GOT3 (cell line): ENCODE data around the gene SPATC1L.
"Not testable (repeated sequence)": the region's sequence is repeated elsewhere in the genome, so short reads cannot be mapped to it uniquely, and the experiment has no call there.

ENCODE experiments used
- DNase-seq: peaks from one replicate; lab custom pipeline; 2025; ENCODE audit warnings: mixed read lengths; lab: John Stamatoyannopoulos, UW

SPATC1L gene

DNA sequence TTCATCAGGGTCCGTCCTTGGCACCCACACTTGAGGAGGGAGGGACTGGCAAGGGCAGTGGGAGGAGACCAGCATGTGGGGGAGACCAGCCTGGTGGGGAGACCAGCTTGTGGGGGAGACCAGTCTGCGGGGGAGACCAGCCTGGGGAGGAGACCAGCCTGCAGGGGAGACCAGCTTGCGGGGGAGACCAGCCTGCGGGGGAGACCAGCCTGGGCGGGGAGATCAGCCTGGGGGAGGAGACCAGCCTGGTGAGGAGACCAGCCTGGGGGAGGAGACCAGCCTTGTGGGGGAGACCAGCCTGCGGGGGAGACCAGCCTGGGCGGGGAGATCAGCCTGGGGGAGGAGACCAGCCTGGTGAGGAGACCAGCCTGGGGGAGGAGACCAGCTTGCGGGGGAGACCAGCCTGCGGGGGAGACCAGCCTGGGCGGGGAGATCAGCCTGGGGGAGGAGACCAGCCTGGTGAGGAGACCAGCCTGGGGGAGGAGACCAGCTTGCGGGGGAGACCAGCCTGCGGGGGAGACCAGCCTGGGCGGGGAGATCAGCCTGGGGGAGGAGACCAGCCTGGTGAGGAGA lies 836 bp downstream of the SPATC1L start:
- not testable (repeated sequence) for DNase-seq

DNA sequence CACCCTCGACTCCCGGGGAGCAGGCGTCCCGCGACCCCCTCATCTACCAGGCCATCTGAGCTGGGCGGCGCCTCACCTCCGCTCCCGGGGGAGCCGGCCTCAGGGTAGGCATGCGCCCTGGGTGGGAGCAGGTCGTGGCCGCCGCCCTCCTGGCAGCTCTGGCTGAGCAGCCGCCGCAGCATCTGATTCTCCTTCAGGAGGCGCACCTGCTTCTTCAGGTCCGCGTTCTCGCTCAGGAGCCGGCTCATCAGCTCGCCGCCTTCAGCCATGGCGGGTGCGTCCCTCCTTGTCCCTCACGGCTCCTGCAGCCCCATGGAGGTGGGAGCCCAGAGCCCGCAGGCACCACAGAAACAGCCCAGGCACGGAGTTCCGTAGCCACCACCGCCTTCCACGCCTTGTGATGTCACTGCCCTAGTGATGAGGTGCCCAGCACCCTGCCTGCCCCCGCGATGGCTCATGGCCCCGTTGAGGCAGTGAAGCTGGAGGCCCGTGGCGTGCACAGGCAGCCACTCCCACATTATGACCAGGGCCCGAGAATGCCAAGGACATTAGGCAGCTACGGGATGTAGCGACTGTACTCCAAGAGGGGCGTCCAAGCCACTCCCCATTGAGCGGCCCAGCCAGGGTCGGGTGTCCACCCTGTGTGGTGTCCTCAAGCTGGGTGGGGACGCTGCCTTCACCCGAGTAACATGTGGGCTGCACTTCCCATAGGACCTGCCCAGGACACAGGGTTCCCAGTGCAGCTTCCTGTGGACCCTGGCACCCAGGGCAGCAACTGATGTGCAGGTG lies 1.5 kb downstream of the SPATC1L start:
- DNase-seq: no peak

DNA sequence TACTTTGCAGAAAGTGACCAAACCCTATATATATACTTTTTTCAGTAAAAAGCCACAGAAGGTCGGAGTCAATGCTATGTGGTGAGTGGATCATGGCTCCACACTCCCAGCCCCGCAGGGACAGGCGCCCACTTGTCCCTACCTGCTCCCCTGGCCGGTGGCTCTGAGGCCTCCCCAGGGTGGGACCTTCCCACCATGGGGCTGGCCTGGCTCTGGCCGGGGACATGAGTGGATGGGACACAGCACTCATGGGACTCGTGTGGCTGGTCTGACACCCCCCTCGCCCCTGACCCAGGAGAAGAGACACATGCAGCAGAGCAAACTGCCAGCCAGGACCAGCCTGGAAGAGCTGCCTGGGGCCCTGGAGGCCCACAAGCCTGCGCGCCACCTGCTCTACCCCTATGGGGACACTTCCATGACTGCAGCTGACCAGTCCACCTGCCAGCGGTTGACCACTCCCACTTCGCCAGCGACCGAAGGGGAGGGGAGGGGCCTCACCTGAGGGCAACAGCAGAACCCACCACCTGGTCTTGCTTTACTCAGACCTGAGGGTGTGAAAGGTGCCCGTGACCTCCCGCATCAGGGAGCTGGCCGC lies 2.2 kb downstream of the SPATC1L start:
- no peak for DNase-seq

DNA sequence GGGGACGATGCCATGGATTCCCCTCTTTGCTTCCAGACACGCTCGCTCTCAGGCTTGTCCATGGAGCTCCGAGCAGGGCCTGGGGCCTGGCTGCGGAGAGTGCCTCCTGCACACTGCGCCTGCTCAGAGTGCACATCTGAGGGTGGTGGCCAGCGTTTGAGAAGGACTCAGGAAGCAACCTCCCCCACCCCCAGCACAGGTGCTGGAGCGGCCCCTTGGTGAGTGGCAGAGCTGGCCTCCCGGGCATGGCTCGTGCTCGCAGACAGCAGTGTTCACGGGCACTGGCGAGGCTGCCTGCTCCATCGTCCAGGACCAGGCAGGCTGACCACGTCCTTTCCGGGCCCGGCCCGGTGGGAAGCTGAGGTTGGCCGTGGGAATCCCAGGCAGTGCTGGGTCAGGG lies 2.8 kb downstream of the SPATC1L start:
- no peak for DNase-seq

DNA sequence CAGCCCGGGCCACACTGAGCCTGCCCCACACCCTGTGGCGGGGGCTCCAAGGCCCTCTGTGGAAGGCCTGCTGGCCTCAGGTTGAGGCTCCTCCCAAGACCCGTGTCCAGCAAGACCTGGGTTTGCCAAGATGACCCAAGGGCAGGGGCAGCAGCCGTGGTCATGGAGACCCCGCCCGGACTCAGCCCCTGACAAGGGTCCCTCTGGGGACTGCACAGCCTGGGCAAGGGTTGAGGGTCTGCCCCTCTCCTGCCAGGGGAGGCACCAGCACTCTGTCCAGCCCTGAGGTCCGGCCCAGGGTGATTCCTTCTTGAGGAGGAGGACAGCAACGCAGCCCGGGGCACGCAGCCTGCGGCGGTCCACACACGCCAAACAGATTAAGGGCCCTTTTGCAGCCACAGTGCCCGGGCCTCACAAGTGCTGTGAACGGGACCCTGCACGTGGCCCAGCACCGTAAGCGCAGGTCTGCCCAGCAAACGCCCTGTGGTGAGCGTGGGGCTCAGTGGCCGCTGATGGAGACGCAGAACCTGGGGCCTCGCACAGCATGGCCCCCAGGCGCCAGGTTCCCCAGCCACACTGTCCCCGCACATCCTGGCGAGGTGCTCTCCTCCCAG lies 3.4 kb downstream of the SPATC1L start:
- DNase-seq: no peak

DNA sequence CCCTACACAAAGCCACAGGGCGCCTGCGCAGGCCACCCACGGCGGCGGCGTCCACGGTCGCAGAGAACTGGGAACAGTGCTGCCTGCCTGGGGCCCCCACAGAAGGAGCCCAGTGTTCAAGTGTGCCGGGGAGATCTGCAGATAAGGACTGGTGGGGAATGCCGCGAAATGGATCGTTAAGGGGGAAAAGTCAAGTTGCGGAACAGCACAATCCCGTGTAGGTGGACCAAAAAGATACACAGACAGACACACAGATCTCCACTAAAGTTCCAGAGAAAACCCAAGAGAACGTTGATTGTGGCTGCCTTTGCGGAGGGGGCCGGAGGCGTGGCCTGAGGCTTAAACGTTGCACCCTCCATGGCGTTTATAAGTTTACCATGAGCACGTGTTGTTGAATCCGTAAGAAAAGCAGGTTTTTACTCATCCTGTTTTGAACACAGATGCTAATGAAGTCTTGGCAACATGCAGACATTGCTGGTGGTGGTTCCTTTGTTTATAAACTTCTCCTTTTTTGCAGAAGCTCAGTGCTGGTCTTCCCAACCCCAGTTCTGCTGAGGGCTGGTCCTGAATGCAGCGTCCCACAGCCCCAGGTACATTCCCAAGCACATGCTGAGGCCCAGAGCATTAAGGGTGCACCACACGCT lies 4.1 kb downstream of the SPATC1L start:
- DNase-seq: no peak

DNA sequence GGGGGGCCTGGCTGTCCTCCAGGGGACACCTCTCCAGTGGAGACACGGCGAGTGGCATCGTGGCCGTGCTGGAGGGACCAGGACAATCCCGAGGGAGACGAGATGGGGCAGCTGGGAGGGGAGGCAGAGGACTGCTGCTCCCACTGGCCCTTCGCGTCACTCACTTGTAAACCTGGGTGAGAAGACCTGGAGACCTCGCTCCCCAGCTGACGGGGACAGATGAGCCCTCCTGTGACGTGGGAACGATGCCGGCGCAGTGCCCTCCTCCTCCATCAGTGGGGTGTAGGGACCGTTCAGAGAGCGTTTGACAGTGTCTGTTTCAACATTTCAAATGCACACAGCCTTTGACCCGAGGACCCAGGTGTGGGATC lies 4.6 kb downstream of the SPATC1L start:
- no peak for DNase-seq

DNA sequence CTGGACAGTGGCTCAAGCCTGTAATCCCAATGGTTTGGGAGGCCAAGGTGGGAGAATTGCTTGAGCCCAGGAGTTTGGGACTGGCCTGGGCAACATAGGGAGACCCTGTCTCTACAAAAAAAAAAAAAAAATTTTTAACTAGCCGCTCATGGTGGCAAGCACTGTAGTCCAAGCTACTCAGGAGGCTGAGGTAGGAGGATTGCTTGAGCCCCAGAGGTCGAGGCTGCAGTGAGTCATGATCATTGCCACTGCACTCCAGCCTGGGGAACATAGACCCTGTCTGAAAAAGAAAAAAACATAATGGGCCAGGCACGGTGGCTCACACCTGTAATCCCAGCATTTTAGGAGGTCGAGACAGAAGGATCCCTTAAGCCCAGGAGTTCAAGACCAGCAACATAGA lies 5.3 kb downstream of the SPATC1L start:
- no peak for DNase-seq

DNA sequence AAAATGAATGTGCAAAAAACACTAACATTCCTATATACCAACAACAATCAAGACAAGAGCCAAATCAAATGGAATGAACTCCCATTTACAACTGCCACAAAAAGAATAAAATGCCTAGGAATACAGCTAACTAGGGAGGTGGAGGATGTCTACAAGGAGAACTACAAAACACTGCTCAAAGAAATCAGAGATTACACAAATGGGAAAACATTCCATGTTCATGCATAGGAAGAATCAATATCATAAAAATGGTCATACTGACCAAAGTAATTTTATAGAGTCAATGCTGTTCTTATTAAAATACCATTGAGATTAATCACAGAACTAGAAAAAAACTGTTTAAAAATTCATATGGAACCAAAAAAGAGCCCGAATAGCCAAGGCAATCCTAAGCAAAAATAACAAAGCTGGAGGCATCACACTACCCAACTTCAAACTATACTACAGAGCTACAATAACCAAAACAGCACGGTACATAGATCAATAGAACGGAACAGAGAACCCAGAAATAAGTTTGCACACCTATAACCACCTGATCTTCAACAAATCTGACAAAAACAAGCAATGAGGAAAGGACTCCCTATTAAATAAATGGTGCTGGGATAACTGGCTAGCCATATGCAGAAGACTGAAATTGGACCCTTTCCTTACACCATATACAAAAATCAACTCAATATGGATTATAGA lies 7.7 kb downstream of the SPATC1L start:
- DNase-seq: not testable (repeated sequence)

DNA sequence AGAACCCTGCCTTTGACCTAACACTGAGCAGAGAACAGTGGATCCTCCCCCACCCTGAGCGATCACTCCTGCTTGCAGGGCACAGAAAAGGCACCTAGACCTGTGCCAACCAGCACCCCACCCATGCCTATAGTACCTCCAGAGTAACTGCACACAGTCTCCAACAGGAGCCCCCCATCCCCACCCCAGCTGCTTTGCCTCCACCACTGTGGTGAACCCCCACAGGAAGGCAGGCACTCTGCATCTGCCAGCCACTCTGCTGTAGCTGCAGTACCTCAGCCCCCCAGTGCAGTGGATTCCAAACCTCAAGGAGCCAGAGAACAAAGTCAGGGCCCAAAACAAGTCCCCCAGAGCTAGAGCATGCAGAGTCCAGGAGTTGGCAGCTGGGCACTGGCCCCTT lies 10.7 kb downstream of the SPATC1L start:
- DNase-seq: no peak

DNA sequence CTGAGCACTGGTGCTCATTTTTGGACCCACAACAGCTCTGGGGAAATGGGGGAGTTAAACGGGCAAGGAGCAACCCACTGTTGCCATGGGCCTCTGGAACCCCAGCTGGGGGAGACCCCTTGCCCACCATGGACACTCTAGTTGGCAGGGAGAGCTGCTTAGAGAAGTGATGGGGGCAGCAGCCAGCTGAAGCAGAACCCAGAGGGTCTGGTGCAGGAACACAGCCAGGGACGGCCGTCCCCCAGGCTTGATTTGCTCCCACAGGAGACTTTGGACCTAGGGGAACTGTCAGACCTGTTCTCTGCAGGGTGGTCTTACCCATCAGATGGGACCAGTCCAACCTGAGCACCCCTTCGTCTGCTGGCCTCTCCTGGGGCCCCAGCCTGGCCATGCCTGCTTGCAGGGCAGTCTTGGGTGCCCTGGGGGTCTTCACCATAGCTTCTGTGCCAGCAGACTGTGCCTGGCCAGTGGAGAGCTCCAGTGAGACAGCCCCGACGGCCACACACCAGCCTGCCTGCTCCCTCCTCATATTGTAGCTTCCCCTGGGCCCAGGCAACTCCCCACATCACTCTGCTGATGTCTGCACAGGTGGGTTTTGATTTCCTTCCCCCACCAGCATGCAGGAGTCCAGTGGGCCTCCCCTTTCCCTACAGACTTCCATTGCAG lies 11.3 kb downstream of the SPATC1L start:
- DNase-seq: no peak

DNA sequence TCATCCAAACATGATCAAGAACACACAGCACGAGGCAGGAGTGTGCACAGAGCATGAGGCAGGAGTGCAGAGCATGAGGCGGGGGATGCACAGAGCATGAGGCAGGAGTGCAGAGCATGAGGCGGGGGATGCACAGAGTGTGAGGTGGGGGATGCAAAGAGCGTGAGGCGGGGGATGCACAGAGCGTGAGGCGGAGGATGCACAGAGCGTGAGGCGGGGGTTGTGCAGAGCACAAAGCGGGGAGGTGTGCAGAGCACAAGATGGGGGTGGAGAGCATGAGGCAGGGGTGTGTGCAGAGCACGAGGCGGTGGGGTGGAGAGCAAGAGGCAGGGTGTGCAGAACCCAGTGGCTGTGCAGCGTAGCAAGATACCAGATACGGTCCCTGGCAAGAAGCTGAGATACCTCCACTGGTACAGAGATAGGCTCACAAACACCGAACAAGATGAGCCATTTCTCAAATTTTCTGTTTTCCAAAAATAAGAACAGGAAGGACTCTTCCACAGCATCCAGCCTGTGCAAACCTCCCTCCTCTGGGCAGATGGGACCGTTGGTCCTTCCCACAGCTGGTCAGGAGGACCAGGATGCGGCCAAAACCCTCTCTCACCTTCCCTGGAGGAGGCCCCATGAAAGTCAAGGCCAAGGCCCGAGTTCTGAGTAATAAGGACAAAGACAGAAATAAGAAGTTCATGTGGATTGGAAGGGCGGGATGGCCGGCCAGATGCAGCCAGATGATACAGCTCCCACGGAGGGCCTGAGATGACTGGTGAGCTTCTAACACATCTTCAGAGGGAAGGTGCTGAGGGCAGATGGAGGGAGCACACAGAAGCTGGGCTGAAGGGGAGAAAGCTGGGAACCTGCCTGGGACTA lies 12.0 kb downstream of the SPATC1L start:
- DNase-seq: no peak

DNA sequence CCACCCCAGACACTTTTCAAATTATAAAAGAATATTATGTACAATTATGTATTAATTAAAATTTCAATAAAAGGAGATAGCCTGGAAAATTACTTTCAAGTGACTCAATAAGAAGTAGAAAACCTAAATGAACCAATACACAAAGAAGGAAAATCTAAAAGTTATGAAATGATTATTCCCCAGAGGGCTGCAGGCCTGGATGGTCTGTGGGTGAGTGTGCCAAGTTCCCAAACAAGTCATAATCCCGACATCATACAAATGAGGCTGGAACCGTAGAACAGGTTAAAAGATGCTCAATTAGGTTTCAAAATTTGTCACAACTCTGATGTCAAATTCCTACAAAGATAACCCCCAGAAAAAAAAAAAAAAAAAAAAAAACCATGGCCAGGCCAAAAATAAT lies 12.7 kb downstream of the SPATC1L start:
- no peak for DNase-seq

DNA sequence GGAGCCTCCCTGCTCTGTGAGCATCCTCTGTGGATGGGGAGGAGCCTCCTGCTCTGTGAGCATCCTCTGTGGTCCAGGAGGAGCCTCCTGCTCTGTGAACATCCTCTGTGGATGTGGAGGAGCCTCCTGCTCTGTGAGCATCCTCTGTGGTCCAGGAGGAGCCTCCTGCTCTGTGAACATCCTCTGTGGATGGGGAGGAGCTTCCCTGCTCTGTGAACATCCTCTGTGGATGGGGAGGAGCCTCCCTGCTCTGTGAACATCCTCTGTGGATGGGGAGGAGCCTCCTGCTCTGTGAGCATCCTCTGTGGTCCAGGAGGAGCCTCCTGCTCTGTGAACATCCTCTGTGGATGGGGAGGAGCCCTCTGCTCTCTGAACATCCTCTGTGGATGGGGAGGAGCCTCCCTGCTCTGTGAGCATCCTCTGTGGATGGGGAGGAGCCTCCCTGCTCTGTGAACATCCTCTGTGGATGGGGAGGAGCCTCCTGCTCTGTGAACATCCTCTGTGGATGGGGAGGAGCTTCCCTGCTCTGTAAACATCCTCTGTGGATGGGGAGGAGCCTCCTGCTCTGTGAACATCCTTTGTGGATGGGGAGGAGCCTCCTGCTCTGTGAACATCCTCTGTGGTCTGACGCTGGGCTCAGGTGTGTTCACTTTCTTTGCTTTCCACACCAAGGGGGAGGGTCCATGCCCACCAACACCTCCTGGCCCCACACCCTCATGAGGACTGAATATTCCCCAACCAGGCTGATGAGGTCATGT lies 13.6 kb downstream of the SPATC1L start:
- not testable (repeated sequence) for DNase-seq

DNA sequence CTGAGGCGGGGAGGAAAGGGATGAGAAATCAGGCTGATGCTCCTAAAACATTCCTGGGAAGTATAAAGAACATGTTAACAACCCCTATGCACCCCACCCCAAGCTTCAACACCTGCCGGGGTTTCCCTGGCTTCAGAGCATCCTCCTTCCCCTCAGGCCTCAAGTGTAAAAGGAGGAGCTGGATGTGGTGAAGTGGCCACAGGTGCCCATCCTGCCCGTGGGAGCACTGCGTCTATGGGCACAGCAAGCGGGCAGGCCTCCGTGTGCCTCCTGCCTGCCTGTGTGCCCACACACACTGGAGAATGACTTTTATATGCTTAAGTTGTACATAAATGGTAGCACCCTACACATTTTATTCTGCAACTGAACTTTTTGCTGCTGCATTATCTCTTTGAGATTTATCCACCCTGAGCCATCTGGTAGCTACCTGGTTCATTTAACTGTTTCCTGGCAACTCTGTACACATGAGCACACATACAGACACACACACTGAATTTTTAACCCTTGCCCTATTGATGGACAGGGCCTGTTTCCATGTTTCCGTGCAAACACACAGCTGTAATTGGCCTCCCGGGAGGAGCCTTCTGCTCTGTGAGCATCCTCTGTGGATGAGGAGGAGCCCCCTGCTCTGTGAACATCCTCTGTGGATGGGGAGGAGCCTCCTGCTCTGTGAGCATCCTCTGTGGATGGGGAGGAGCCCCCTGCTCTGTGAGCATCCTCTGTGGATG lies 15.4 kb downstream of the SPATC1L start:
- DNase-seq: no peak

DNA sequence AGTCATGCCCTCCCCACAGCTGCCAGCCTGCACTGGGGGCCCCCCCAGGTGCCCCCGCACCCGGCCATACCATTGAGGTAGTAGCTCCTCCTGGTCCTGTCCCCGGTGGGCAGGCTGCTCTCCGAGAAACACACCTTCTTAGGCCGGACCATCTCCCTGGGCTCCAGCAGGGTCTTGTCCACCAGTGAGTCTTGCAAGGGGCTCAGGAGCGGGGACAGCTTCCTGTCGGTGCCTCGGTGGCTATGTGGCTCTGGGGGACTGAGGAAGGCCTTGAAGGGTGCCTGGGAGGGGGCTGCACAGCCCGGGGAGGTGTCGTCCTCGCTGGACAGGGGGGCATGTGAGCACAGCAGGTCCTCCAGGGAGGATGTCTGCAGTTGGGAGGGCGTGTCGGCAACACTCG lies 16.0 kb downstream of the SPATC1L start:
- DNase-seq: no peak

DNA sequence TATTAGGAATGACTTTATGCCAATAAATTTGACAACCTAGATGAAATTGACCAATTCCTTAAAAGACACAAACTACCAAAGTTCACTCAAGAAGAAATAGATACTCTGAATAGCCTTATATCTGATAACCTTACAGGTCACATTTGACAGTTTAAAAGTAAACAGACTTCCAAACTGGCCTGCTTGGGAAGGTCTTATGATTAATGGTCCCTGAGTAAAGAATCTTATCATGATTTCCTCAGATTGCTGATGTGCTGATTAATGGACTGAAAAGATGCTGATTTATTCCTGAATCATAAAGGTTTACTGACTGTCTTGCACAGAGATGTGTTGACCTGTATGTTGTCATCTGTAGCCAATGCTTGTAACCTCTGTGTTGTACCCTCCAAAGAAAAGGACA lies 19.2 kb downstream of the SPATC1L start:
- no peak for DNase-seq

DNA sequence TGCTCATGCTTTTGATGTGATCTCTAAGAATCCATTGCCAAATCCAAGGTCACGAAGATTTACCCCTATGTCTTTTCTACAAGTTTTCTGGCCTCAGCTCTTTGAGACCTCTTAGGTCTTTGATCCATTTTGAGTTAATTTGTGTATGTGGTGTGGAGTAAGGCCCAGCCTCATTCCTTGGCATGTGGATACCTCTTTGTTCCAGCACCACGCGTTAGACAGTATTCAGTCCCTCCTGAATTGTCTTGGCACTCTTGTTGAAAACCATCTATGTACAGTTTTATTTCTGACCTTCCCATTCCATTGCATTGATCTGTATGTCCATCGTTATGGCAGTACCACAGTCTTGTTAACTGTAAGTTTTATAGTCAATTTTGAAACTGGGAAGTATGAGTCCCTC lies 20.9 kb downstream of the SPATC1L start:
- no peak for DNase-seq
